HUDEP-2 (cell line): Measurements from ENCODE around the gene ANP32B.

ENCODE experiments used
- DNase-seq, 76 experiments: peaks; one replicate each; lab custom pipeline; 2025; ENCODE audit not compliant: unreplicated experiment in 76 of 76; lab: John Stamatoyannopoulos, UW

The ANP32B gene

GRCh38 chr9:97962136-97962535, 21.0 kb upstream of the ANP32B start:
- DNase-seq = no peak

DNA sequence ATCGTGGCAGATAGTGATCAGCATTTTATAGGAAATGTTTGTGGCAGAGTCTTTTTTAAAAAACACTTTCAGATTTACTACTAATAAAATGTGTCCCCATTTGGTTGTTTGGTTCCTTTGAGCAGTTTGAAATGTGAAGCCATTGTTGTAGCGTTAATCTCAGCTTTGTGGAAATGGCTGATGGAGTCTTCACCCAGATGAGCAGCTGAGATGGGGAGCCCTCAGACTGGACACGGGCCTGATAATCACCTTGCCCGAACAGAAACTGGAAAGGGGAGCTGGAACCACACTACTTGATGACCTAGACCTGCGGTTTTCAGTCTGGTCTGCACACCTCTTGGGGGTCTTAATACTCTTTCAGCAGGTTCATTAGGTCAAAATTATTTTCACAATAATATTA, 20.6 kb upstream of the ANP32B start:
- DNase-seq = no peak

GRCh38 chr9:97963232-97963631, 19.9 kb upstream of the ANP32B start:
- DNase-seq = no peak

- no peak for DNase-seq
Measured at GRCh38 chr9:97964901-97965300, 18.2 kb upstream of the ANP32B start.

DNA sequence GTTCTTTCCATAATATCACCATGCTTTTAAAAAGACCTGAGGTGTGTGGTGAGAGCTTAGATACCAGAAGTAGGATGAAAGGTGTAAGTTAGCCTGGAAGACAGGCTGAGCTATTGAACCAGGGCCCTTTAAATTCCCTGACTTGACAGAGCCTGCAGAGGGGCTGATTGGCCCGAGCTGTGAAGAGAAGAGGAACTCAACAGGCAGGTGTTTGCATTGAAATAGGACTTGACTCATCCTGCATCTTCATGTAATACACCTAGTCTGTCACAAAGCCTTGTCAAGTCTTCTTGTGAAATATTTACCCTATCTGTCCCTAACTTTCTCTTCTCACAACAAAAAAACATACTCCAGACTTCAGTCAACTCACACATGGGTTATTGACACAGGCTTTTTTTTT, 16.6 kb upstream of the ANP32B start:
- DNase-seq = no peak

- no peak for DNase-seq
Measured at GRCh38 chr9:97969014-97969413, 14.1 kb upstream of the ANP32B start.

DNA sequence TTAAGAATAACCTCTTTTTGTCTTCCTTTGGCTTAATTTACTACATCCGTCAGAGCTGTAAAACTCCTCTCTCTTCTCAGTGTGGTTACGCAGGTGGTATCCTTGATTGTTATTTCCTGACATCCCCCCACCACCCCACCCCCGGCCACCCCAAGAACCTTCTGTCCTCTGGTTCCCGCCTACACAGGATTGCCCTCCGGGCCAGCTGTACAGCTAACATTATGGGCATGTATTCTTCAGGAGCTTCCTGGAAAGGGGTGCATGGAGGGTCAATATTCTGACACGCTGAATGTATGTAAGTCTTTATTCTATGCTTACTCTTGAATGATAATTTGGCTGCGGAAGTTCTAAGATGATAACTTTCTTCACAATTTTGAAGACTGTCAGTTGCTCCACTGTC, 13.0 kb upstream of the ANP32B start:
- DNase-seq = no peak

GRCh38 chr9:97972753-97973152, 10.4 kb upstream of the ANP32B start:
- no peak for DNase-seq

- no peak for DNase-seq
Measured at GRCh38 chr9:97975376-97975775, 7.8 kb upstream of the ANP32B start.

DNA sequence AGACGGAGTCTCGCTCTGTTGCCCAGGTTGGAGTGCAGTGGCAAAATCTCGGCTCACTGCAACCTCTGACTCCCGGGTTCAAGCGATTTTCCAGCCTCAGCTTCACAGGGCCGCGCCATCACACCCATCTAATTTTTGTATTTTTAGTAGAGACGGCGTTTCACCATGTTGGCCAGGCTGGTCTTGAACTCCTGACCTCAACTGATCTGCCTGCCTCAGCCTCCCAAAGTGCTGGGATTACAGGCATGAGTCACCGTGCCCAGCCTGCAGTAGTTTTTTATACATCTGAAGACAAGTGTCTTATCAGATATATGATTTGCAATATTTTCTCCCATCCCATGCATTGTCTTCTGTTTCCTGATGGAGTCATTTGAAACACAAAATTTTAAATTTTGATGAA, 6.5 kb upstream of the ANP32B start:
- peak in 1 of 76 experiments; percentile 11 for DNase-seq

GRCh38 chr9:97978371-97979130, 4.6 kb upstream of the ANP32B start:
- no peak for DNase-seq

GRCh38 chr9:97979788-97980478, 3.2 kb upstream of the ANP32B start:
- DNase-seq = no peak

- peak in 14 of 76 experiments; percentile 8 to 65 (median 28) for DNase-seq
Measured at GRCh38 chr9:97980479-97980803, 2.7 kb upstream of the ANP32B start.

GRCh38 chr9:97980918-97981845, 2.0 kb upstream of the ANP32B start:
- DNase-seq = peak in 65 of 76 experiments; percentile 7 to 68 (median 36)

GRCh38 chr9:97981846-97982682, 1.1 kb upstream of the ANP32B start:
- DNase-seq = peak in 15 of 76 experiments; percentile 7 to 56 (median 30)

GRCh38 chr9:97983589-97984187, 547 bp downstream of the ANP32B start:
- peak in 6 of 76 experiments; percentile 23 to 49 (median 42) for DNase-seq

DNA sequence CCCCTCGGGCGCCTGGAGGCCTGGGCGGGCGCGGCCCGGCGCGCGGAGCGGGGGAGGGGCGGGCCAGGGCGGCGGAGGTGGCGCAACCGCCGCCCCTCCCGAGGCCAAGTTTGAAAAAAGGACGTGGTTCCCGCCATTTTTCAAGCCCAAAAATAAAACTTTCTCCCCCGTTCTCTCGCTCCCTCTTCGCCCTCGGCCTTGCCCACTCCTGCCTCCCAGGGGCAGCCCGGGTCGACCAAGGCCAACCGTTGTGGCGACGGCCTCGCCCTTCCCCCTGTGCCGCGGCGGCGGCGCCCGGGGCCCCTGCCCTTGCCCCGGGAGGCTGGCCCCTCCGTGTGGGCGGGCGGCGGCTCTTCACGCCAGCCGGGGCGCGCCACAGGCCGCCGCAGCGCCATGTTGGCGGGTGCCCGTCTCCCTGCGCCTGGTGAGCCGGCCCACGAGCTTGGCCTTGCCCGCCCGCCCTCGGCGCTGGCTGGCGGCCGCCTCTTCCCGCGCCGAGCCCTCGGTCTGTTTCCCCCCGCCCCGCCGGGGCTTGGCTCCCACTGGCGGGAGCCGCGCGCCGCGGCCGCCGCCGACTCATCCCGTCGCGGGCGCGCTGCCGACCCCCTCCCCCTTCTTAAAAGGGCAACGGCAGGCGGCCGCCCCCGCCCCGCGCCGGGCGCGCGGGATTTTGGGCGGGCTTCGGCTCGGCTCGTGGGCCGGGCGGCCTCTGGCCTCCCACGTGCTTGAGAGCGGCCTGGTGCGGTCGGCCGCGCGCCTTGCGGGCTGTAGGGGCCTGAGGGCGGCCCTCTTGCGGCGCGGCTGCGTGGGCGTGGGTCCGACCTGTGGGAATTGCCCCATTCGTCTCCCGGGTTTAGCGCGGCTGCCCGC, 1.3 kb downstream of the ANP32B start:
- DNase-seq = peak in 65 of 76 experiments; percentile 4 to 80 (median 58)

GRCh38 chr9:97985058-97985861, 2.1 kb downstream of the ANP32B start:
- DNase-seq = peak in 35 of 76 experiments; percentile 6 to 77 (median 34)
